Measurements from ENCODE around the gene SSRP1. TPM values are rescaled to one million over a fixed set of nuclear protein-coding genes. Genes with fewer than 3 reads are reported as not detected.
"Not testable (repeated sequence)": the region's sequence is repeated elsewhere in the genome, so short reads cannot be mapped to it uniquely, and the experiment has no call there.

SSRP1 gene
- polyA plus RNA-seq (2014; cell fraction: cytosol; rRNA removed): 201 and 209 TPM in 2 replicates
- 119 and 137 TPM in 2 replicates for polyA plus RNA-seq (2014; cell fraction: nucleus; rRNA removed)

- peak; percentile 91 for DNase-seq (ENCODE audit: low spot score)
Measured at GRCh38 chr11:57335343-57336110, at the start of gene SSRP1. SSRP1 (minus strand) TSS chr11:57335892; CDS start chr11:57335121, 771 bp downstream.

- DNase-seq (ENCODE audit: low spot score): no peak
Measured at GRCh38 chr11:57380975-57381374, 45.3 kb upstream of the SSRP1 start, which contains the start of gene PRG3. PRG3 (minus strand) TSS chr11:57381150; CDS start chr11:57380708, 442 bp downstream.

- DNase-seq (ENCODE audit: low spot score): no peak
Measured at GRCh38 chr11:57379732-57380131, 44.0 kb upstream of the SSRP1 start.

- peak; percentile 80 for DNase-seq (ENCODE audit: low spot score)
Measured at GRCh38 chr11:57378186-57378585, 42.5 kb upstream of the SSRP1 start.

GRCh38 chr11:57377107-57377506, 41.4 kb upstream of the SSRP1 start:
- no peak for DNase-seq (ENCODE audit: low spot score)

- no peak for DNase-seq (ENCODE audit: low spot score)
Measured at GRCh38 chr11:57376095-57377090, 40.7 kb upstream of the SSRP1 start.

- no peak for DNase-seq (ENCODE audit: low spot score)
Measured at GRCh38 chr11:57375490-57375889, 39.8 kb upstream of the SSRP1 start.

- no peak for DNase-seq (ENCODE audit: low spot score)
Measured at GRCh38 chr11:57374966-57375365, 39.3 kb upstream of the SSRP1 start.

- DNase-seq (ENCODE audit: low spot score): no peak
Measured at GRCh38 chr11:57373146-57373545, 37.5 kb upstream of the SSRP1 start.

GRCh38 chr11:57370941-57371340, 35.2 kb upstream of the SSRP1 start:
- DNase-seq (ENCODE audit: low spot score): no peak

GRCh38 chr11:57370251-57370650, 34.6 kb upstream of the SSRP1 start:
- DNase-seq (ENCODE audit: low spot score): no peak

GRCh38 chr11:57368845-57369232, 33.1 kb upstream of the SSRP1 start:
- no peak for DNase-seq (ENCODE audit: low spot score)

- DNase-seq (ENCODE audit: low spot score): no peak
Measured at GRCh38 chr11:57368106-57368844, 32.6 kb upstream of the SSRP1 start.

- no peak for DNase-seq (ENCODE audit: low spot score)
Measured at GRCh38 chr11:57364851-57365660, 29.4 kb upstream of the SSRP1 start.

- no peak for DNase-seq (ENCODE audit: low spot score)
Measured at GRCh38 chr11:57363131-57364080, 27.7 kb upstream of the SSRP1 start.

GRCh38 chr11:57361926-57362325, 26.2 kb upstream of the SSRP1 start:
- DNase-seq (ENCODE audit: low spot score): no peak

GRCh38 chr11:57361420-57361819, 25.7 kb upstream of the SSRP1 start:
- not testable (repeated sequence) for DNase-seq (ENCODE audit: low spot score)

- DNase-seq (ENCODE audit: low spot score): no peak
Measured at GRCh38 chr11:57360991-57361390, 25.3 kb upstream of the SSRP1 start.
